ENCODE measurements around the gene PTAR1. TPM values are rescaled to one million over a fixed set of nuclear protein-coding genes. Genes with fewer than 3 reads are reported as not detected.
A peak's percentile ranks its signal among the peaks of the same experiment; 100 is the strongest.

Gene PTAR1
- total RNA-seq, 1 experiment from 2014 or later, result 61.5 TPM

GRCh38 chr9:69671311-69671878 lies 88.4 kb downstream of the PTAR1 start:
- no TSS peak for BruUV-seq (replicated peaks)
- H3K36me3 ChIP-seq (ENCODE audit: insufficient read depth, low read length, poor library complexity, severe bottlenecking), result no peaks in the 10 kb centered on the region
- no peak for TF ChIP-seq CTCF (conservative IDR thresholded peaks at IDR 0.05; ENCODE audit: low read depth, low read length)
- no peaks in the 10 kb centered on the region for H3K9me3 ChIP-seq (ENCODE audit: low read depth, low read length, poor library complexity, severe bottlenecking)
- CTCF ChIA-PET, result interaction anchor here (0.9 to 1.3 kb wide), 2 partner anchors 249 to 250 kb away, joined by 4 to 6 read pairs; no protein-coding TSS in a partner anchor
- H3K4me1 ChIP-seq (ENCODE audit: insufficient read depth, low read length, poor library complexity, severe bottlenecking), result peaks cover 6% of the 10 kb centered on the region
- intact Hi-C loops (cut with micrococcal nuclease; ENCODE audit: unreplicated experiment), result loop anchor here (5.0 to 10.0 kb wide), 5 partner anchors 86 to 251 kb away; no protein-coding TSS in a partner anchor
- no peak for DNase-seq (ENCODE audit: low spot score)
- peaks cover 53% of the 10 kb centered on the region for H3K27me3 ChIP-seq (replicated peaks; ENCODE audit: insufficient read depth, low read depth, low read length, poor library complexity)
- H3K4me3 ChIP-seq (ENCODE audit: low read depth, low read length, poor library complexity, severe bottlenecking), result peak overlapping the region; percentile 54
- no peak overlapping the region for H3K27ac ChIP-seq (ENCODE audit: low read depth, low read length, poor library complexity, severe bottlenecking)
- POLR2A ChIA-PET (ENCODE audit: low non-redundant PET), result no interaction called here

GRCh38 chr9:69667306-69667705 lies 92.5 kb downstream of the PTAR1 start:
- BruUV-seq (replicated peaks), result no TSS peak
- POLR2A ChIA-PET (ENCODE audit: low non-redundant PET), result no interaction called here
- intact Hi-C loops (cut with micrococcal nuclease; ENCODE audit: unreplicated experiment), result no loop called here
- no peak for DNase-seq (ENCODE audit: low spot score)
- H3K4me3 ChIP-seq (ENCODE audit: low read depth, low read length, poor library complexity, severe bottlenecking), result no peak overlapping the region
- peaks cover 80% of the 10 kb centered on the region for H3K27me3 ChIP-seq (replicated peaks; ENCODE audit: insufficient read depth, low read depth, low read length, poor library complexity)
- no peaks in the 10 kb centered on the region for H3K9me3 ChIP-seq (ENCODE audit: low read depth, low read length, poor library complexity, severe bottlenecking)
- TF ChIP-seq EZH2 (IDR thresholded peaks at IDR 0.05; ENCODE audit: borderline replicate concordance, low read depth, low read length, poor library complexity, severe bottlenecking) (no peak), CTCF (conservative IDR thresholded peaks at IDR 0.05; ENCODE audit: low read depth, low read length) (no peak)
- CTCF ChIA-PET, result no interaction called here
- no peak overlapping the region for H3K27ac ChIP-seq (ENCODE audit: low read depth, low read length, poor library complexity, severe bottlenecking)
- H3K4me1 ChIP-seq (ENCODE audit: insufficient read depth, low read length, poor library complexity, severe bottlenecking), result no peaks in the 10 kb centered on the region
- no peaks in the 10 kb centered on the region for H3K36me3 ChIP-seq (ENCODE audit: insufficient read depth, low read length, poor library complexity, severe bottlenecking)

- DNase-seq (ENCODE audit: low spot score), result no peak
- Histone ChIP-seq H3K4me1 (ENCODE audit: insufficient read depth, low read length, poor library complexity, severe bottlenecking) (no peaks in the 10 kb centered on the region), H3K27ac (ENCODE audit: low read depth, low read length, poor library complexity, severe bottlenecking) (no peak overlapping the region), H3K27me3 (replicated peaks; ENCODE audit: insufficient read depth, low read depth, low read length, poor library complexity) (peaks cover 32% of the 10 kb centered on the region), H3K4me3 (ENCODE audit: low read depth, low read length, poor library complexity, severe bottlenecking) (no peak overlapping the region), H3K36me3 (ENCODE audit: insufficient read depth, low read length, poor library complexity, severe bottlenecking) (no peaks in the 10 kb centered on the region), H3K9me3 (ENCODE audit: low read depth, low read length, poor library complexity, severe bottlenecking) (no peaks in the 10 kb centered on the region)
- POLR2A ChIA-PET (ENCODE audit: low non-redundant PET), result no interaction called here
- BruUV-seq (replicated peaks), result no TSS peak
- intact Hi-C loops (cut with micrococcal nuclease; ENCODE audit: unreplicated experiment), result no loop called here
- TF ChIP-seq EZH2 (IDR thresholded peaks at IDR 0.05; ENCODE audit: borderline replicate concordance, low read depth, low read length, poor library complexity, severe bottlenecking), result no peak
- no peak for TF ChIP-seq CTCF (conservative IDR thresholded peaks at IDR 0.05; ENCODE audit: low read depth, low read length)
- CTCF ChIA-PET, result no interaction called here
Observed at GRCh38 chr9:69660304-69660703, 99.5 kb downstream of the PTAR1 start.

Other genes with a start within 250 kb of the PTAR1 start
- gene APBA1, start 87.6 kb downstream of the PTAR1 start, total RNA-seq (2021), result 0.13 and 0.15 TPM in 2 replicates
- 1.5 and 2.6 TPM in 2 replicates for gene CFAP95, start 60.8 kb upstream of the PTAR1 start, total RNA-seq (2021)